ENCODE results near the gene MGARP. TPM values are rescaled to one million over a fixed set of nuclear protein-coding genes. Genes with fewer than 3 reads are reported as not detected.

Gene MGARP
- total and polyA plus RNA-seq, 8 donors = 0.08 to 1.4 (median 0.31) TPM; not detected in 5

GRCh38 chr4:139278912-139279759 lies 889 bp downstream of the MGARP start:
- 16 to 26% (median 19%) methylated on average over 36 to 40 of the region's 40 CpGs for WGBS, 5 donors
- Histone ChIP-seq H3K36me3 (no peaks in the 10 kb centered on the region), H3K27ac (no peak overlapping the region), H3K4me1 (peaks cover 0 to 17% (median 15%) of the 10 kb centered on the region in 4 donors), H3K27me3 (peaks cover 0 to 51% (median 24%) of the 10 kb centered on the region in 3 donors), H3K9me3 (peaks cover 0 to under 1% (median 0%) of the 10 kb centered on the region in 4 donors), H3K4me3 (peak overlapping the region; percentile 46 to 62 (median 52))
- peak in 1 of 2 donors; percentile 50 for DNase-seq
- no peak for TF ChIP-seq EP300 (IDR thresholded peaks at IDR 0.05)
- TF ChIP-seq POLR2A (IDR thresholded peaks at IDR 0.05) = no peak
- no peak for TF ChIP-seq CTCF (IDR thresholded peaks at IDR 0.05)
- no peak for TF ChIP-seq POLR2AphosphoS5 (IDR thresholded peaks at IDR 0.05)
- intact Hi-C loops (cut with DNase I; ENCODE audit: low total_unique reads) = no loop called here

DNA sequence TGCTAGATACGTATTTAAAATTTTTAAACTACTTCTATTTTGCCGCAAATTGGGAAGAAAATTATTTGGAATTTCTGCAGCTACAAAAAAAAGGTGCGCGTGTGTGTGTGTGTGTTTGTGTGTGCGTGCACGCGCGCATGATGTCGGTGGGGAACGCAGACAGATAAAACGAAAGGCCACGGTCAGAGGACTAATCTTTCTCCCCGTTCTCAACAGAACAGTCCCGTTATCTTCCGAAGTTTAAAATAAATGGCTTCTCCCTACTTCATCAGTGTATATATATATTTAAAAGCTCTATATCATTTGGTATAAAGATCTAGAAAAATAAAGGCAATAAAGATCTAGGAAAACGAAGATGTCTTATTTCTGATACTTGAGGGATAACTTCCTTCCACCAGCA lies 1.5 kb downstream of the MGARP start:
- intact Hi-C loops (cut with DNase I; ENCODE audit: low total_unique reads) = no loop called here
- H3K4me3 ChIP-seq = no peak overlapping the region
- no peak overlapping the region for H3K27ac ChIP-seq
- WGBS, 5 donors = 55 to 81% (median 68%) methylated on average over 16 of the region's 16 CpGs
- no peaks in the 10 kb centered on the region for H3K36me3 ChIP-seq
- H3K27me3 ChIP-seq = peaks cover 0 to 52% (median 24%) of the 10 kb centered on the region in 3 donors
- DNase-seq = no peak
- no peaks in the 10 kb centered on the region for H3K9me3 ChIP-seq
- no peak for TF ChIP-seq CTCF (IDR thresholded peaks at IDR 0.05)
- no peak for TF ChIP-seq POLR2AphosphoS5 (IDR thresholded peaks at IDR 0.05)
- no peak for TF ChIP-seq POLR2A (IDR thresholded peaks at IDR 0.05)
- no peak for TF ChIP-seq EP300 (IDR thresholded peaks at IDR 0.05)
- H3K4me1 ChIP-seq = peaks cover 0 to 17% (median 15%) of the 10 kb centered on the region in 4 donors

GRCh38 chr4:139275281-139275735 lies 4.7 kb downstream of the MGARP start:
- Histone ChIP-seq H3K27ac (no peak overlapping the region), H3K4me3 (no peak overlapping the region), H3K27me3 (peaks cover 0 to 45% (median 20%) of the 10 kb centered on the region in 3 donors), H3K36me3 (no peaks in the 10 kb centered on the region), H3K9me3 (no peaks in the 10 kb centered on the region), H3K4me1 (peaks cover 0 to 15% (median 14%) of the 10 kb centered on the region in 4 donors)
- 90 to 96% (median 93%) methylated on average over 4 of the region's 4 CpGs for whole genome bisulfite sequencing, 5 donors
- DNase-seq = no peak
- no peak for TF ChIP-seq POLR2AphosphoS5 (IDR thresholded peaks at IDR 0.05)
- TF ChIP-seq EP300 (IDR thresholded peaks at IDR 0.05) = no peak
- no peak for TF ChIP-seq CTCF (IDR thresholded peaks at IDR 0.05)
- no peak for TF ChIP-seq POLR2A (IDR thresholded peaks at IDR 0.05)
- intact Hi-C loops (cut with DNase I; ENCODE audit: low total_unique reads) = no loop called here

DNA sequence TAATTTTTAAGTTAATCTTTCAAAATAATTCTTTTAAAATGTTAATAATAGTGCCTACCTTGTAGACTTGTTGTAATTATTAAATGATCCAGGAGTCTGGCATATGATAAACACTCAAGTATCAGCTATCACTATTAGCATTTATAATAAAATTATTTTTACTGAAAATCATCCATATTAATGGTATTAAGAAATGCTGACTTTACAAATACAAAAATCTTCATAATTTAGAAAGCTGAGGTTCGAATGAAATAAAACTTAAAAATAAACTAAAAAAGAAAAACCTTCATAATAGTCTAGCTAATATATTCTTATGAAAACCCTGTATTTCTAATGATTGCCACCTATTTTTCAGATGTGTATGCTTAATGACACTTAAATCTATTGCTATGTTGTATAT lies 5.2 kb downstream of the MGARP start:
- H3K27me3 ChIP-seq = peaks cover 0 to 40% (median 15%) of the 10 kb centered on the region in 3 donors

More for the DNA sequence above, 5.2 kb downstream of the MGARP start:
- no peak overlapping the region for H3K4me3 ChIP-seq
- no peak for DNase-seq
- H3K4me1 ChIP-seq = peaks cover 0 to 10% (median 9%) of the 10 kb centered on the region in 4 donors
- TF ChIP-seq POLR2AphosphoS5 (IDR thresholded peaks at IDR 0.05) = no peak
- no peak for TF ChIP-seq POLR2A (IDR thresholded peaks at IDR 0.05)
- no peak for TF ChIP-seq EP300 (IDR thresholded peaks at IDR 0.05)
- TF ChIP-seq CTCF (IDR thresholded peaks at IDR 0.05) = no peak
- H3K27ac ChIP-seq = no peak overlapping the region
- no peaks in the 10 kb centered on the region for H3K36me3 ChIP-seq
- H3K9me3 ChIP-seq = no peaks in the 10 kb centered on the region
- WGBS, 5 donors = 91 to 100% (median 96%) methylated on average over 1 of the region's 1 CpG
- intact Hi-C loops (cut with DNase I; ENCODE audit: low total_unique reads) = no loop called here
